GM12891 (cell line): Measurements from ENCODE around the gene SLC25A21.

Source experiments
- DNase-seq: peaks from one replicate; pipeline ENCODE4 v3.0.0; 2011; ENCODE audit warnings: low spot score; ENCODE audit not compliant: insufficient read length
- FAIRE-seq: peaks from 2 replicates; lab custom pipeline; 2011; peaks lifted over from hg19 to GRCh38; lab: Jason Lieb, UNC
- PAX5 ChIP-seq: IDR thresholded peaks from 2 replicates; pipeline ENCODE4 v1.6.1; 2011; ENCODE audit warnings: low read length, moderate library complexity, mild to moderate bottlenecking; ENCODE audit not compliant: insufficient read depth, severe bottlenecking
- POLR2A ChIP-seq: IDR thresholded peaks from 2 replicates; pipeline ENCODE4 v1.6.1; 2011; ENCODE audit warnings: low read depth, low read length, control low read depth
- POLR2AphosphoS5 ChIP-seq: IDR thresholded peaks from 2 replicates; pipeline ENCODE4 v1.6.1; 2011; ENCODE audit warnings: low read depth, low read length, control low read depth
- POU2F2 ChIP-seq: IDR thresholded peaks from 2 replicates; pipeline ENCODE4 v1.6.1; 2011; ENCODE audit warnings: low read depth, mild to moderate bottlenecking, control low read depth, low read length, moderate library complexity
- SPI1 ChIP-seq: IDR thresholded peaks from 2 replicates; pipeline ENCODE4 v1.6.1; 2011; ENCODE audit warnings: low read depth, low read length, control low read depth
- TAF1 ChIP-seq: IDR thresholded peaks from 2 replicates; pipeline ENCODE4 v1.6.1; 2011; ENCODE audit warnings: low read depth, low read length, control low read depth

The SLC25A21 gene

GRCh38 chr14:37122288-37122687 lies 50.1 kb downstream of the SLC25A21 start:
- no peak for FAIRE-seq
- DNase-seq: no peak
- no peak for TF ChIP-seq SPI1
- no peak for TF ChIP-seq POLR2AphosphoS5
- TF ChIP-seq TAF1: no peak
- TF ChIP-seq POU2F2: no peak
- TF ChIP-seq POLR2A: no peak
- TF ChIP-seq PAX5: no peak

GRCh38 chr14:37118673-37119366 lies 53.6 kb downstream of the SLC25A21 start:
- TF ChIP-seq PAX5 (no peak), POU2F2 (no peak), POLR2AphosphoS5 (no peak), TAF1 (no peak), SPI1 (no peak), POLR2A (no peak)
- FAIRE-seq: no peak

GRCh38 chr14:37116933-37117849 lies 55.2 kb downstream of the SLC25A21 start:
- FAIRE-seq: no peak
- TF ChIP-seq POU2F2 (no peak), PAX5 (no peak), TAF1 (no peak)
- DNase-seq: no peak

More at GRCh38 chr14:37118673-37119366, 53.6 kb downstream of the SLC25A21 start:
- DNase-seq: no peak

GRCh38 chr14:37115406-37115805 lies 57.0 kb downstream of the SLC25A21 start:
- no peak for FAIRE-seq
- no peak for TF ChIP-seq POLR2A
- no peak for TF ChIP-seq POU2F2
- no peak for TF ChIP-seq POLR2AphosphoS5

GRCh38 chr14:37114559-37114958 lies 57.8 kb downstream of the SLC25A21 start:
- DNase-seq (no peak), FAIRE-seq (no peak)
- TF ChIP-seq POU2F2 (no peak), TAF1 (no peak), POLR2A (no peak), POLR2AphosphoS5 (no peak), PAX5 (no peak), SPI1 (no peak)

More at GRCh38 chr14:37115406-37115805, 57.0 kb downstream of the SLC25A21 start:
- DNase-seq: no peak

- FAIRE-seq: no peak
- DNase-seq: no peak
- TF ChIP-seq POLR2AphosphoS5: no peak
- no peak for TF ChIP-seq TAF1
- no peak for TF ChIP-seq POU2F2
Observed at GRCh38 chr14:37114002-37114401, 58.4 kb downstream of the SLC25A21 start.

- TF ChIP-seq SPI1 (no peak), TAF1 (no peak), POU2F2 (no peak), POLR2AphosphoS5 (no peak), POLR2A (no peak), PAX5 (no peak)
- FAIRE-seq (no peak), DNase-seq (no peak)
Observed at GRCh38 chr14:37098132-37098531, 74.3 kb downstream of the SLC25A21 start.

GRCh38 chr14:37094502-37094901 lies 77.9 kb downstream of the SLC25A21 start:
- DNase-seq (no peak), FAIRE-seq (no peak)
- no peak for TF ChIP-seq POU2F2
- no peak for TF ChIP-seq POLR2A
- TF ChIP-seq POLR2AphosphoS5: no peak
- no peak for TF ChIP-seq SPI1
- TF ChIP-seq TAF1: no peak
- TF ChIP-seq PAX5: no peak

- no peak for DNase-seq
- TF ChIP-seq PAX5: no peak
- FAIRE-seq: no peak
Observed at GRCh38 chr14:37093364-37093763, 79.0 kb downstream of the SLC25A21 start.

GRCh38 chr14:37091651-37092050 lies 80.8 kb downstream of the SLC25A21 start:
- no peak for TF ChIP-seq POLR2AphosphoS5
- no peak for TF ChIP-seq POLR2A
- no peak for TF ChIP-seq PAX5
- no peak for TF ChIP-seq TAF1
- no peak for TF ChIP-seq SPI1
- no peak for TF ChIP-seq POU2F2
- no peak for FAIRE-seq
- no peak for DNase-seq
